GM12874 (cell line): ENCODE results near the gene MCAM.

Experiments
- TF ChIP-seq, protein P1 (sequence below): IDR thresholded peaks from 2 replicates; pipeline ENCODE4 v1.5.1; 2011; ENCODE audit warnings: low read depth, mild to moderate bottlenecking, control low read depth, low read length, moderate library complexity; ENCODE audit not compliant: insufficient read depth

Gene MCAM

GRCh38 chr11:119334174-119334930 is 17.4 kb upstream of the MCAM start, which contains the start of gene RNF26:
Gene RNF26, plus strand, starts transcription at chr11:119334527. Its CDS starts 596 bp downstream, at chr11:119335123.
- TF ChIP-seq, protein P1, sequence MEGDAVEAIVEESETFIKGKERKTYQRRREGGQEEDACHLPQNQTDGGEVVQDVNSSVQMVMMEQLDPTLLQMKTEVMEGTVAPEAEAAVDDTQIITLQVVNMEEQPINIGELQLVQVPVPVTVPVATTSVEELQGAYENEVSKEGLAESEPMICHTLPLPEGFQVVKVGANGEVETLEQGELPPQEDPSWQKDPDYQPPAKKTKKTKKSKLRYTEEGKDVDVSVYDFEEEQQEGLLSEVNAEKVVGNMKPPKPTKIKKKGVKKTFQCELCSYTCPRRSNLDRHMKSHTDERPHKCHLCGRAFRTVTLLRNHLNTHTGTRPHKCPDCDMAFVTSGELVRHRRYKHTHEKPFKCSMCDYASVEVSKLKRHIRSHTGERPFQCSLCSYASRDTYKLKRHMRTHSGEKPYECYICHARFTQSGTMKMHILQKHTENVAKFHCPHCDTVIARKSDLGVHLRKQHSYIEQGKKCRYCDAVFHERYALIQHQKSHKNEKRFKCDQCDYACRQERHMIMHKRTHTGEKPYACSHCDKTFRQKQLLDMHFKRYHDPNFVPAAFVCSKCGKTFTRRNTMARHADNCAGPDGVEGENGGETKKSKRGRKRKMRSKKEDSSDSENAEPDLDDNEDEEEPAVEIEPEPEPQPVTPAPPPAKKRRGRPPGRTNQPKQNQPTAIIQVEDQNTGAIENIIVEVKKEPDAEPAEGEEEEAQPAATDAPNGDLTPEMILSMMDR: no peak

- TF ChIP-seq, protein P1: no peak
Observed at GRCh38 chr11:119332111-119332765, 15.3 kb upstream of the MCAM start.

DNA sequence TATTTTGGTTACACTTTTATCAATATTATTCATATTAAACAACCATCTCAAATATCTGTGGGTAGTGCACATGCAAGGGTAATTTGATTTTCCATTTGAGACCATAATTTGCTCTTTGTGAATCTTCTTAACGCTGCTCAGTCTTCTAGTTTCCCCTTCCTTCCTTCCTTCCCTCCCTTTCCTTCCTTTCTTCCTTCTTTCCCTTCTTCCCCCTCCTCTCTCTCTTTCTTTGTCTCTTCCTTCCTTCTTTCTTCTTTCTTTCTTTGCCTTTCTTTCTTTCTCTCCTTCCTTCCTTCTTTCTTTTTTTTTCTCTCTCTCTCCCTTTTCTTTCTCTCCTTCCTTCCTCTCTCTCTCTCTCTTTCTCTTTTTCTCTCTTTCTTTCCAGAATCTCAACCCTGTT is 13.3 kb upstream of the MCAM start:
- TF ChIP-seq, protein P1: no peak

DNA sequence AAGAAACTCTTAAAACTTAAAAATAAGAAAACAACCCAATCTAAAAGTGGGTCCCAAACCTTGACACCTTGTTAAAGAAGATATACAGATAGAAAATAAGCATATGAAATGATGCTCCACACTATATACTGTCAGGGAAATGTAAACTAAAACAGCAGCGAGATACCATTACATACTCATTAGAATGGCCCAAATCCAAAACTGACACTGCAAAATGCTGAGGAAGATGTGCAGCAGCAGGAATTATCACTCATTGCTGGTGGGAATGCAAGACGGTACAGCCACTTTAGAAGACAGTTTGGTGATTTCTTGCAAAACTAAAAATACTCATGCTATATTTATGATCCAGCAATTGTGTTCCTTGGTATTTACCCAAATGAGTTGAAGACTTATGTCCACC is 12.4 kb upstream of the MCAM start:
- TF ChIP-seq, protein P1: no peak

DNA sequence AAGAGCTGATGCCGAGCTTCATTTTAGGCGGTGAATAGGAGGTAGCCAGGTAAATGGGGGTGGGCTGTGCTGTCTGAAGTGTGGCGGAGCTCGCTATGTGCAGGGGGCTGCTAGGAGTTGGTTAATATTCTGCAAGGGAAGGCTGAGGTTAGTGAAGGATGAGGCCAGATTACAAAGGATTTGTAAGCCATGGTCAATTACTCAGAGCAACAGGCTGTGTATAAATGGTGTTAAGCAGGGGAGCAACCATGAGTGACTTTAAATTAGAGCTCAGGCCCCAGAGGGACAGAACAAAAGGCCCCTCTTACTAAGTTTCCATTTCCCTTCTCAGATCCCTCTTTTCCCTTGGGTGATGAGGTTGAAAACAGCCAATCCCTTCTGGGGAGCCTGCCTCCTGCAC is 7.3 kb upstream of the MCAM start:
- TF ChIP-seq, protein P1: no peak

GRCh38 chr11:119323532-119324033 is 6.7 kb upstream of the MCAM start:
- TF ChIP-seq, protein P1: peak; percentile 84

DNA sequence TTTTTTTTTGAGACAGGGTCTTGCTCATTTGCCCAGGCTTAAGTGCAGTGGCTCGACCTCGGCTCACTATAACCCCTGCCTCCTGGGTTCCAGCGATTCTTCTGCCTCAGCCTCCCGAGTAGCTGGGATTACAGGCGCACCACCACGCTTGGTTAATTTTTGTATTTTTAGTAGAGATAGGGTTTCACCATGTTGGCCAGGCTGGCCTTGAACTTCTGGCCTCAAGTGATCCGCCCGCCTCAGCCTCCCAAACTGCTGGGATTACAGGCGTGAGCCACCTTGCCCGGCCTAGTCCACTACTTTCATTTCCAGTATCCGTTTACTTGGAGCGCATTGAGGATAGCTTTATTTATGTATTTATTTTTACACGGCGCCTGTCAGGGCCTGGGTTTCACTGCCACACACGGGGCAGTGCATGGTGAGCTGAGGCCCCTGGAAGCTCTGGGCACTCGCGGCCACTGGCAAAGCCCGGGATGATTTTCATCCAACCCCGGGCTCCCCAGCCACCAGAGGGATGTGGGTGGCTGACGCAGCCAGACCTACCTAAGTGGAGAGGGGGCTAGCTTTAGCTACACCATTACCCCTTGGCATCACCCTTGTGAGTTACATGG is 6.1 kb upstream of the MCAM start:
- TF ChIP-seq, protein P1: no peak
